RWPE1 (cell line): ENCODE measurements around the gene HJV.
A peak's percentile ranks its signal among the peaks of the same experiment; 100 is the strongest.

Experiments used
- CTCF ChIA-PET: fragments of 350-600 bp; sonication (Branson Sonifier 250); formaldehyde crosslinking; extraction: SDS; loops from one replicate; lab custom pipeline; 2021; lab: Yijun Ruan, JAX
- POLR2A ChIA-PET: fragments of 400-600 bp; formaldehyde crosslinking; extraction: SDS; loops from one replicate; lab custom pipeline; 2020; ENCODE audit warnings: antibody characterized with exemption; ENCODE audit not compliant: low non-redundant PET; lab: Yijun Ruan, JAX
- DNase-seq: peaks from one replicate; pipeline ENCODE4 v3.0.0; 2012; ENCODE audit warnings: low spot score
- H3K27ac ChIP-seq: fragments of 450-650 bp; 2 replicates; pipeline ENCODE4 v1.5.1; 2017
- CTCF ChIP-seq: fragments of 450-650 bp; conservative IDR thresholded peaks from 2 replicates; pipeline ENCODE4 v1.5.1; 2017; ENCODE audit warnings: low read depth, mild to moderate bottlenecking

The HJV gene

DNA sequence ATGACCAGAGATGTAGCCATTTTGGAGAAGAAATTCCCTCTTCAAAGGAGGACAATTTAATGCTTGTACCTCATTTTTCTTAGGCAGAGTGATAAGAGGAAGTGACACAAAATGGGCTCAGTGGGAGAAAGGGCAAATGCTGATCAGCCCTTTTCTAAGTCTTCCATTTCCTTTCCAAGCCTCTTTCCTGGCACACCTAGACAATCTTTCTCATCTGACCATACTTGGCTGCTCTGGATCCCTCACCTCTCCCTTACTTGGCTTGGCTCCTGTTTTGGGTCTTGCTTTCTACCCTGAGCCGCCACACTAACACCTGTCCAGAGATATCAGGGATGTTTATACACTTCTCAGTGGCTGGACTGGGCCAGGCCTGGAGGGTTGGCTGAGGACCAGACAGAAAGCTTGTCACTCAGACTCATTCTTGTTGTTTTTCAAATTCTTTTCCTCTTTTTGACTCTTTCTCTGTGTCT is 38.3 kb downstream of the HJV start:
- POLR2A ChIA-PET, result no interaction called here
- H3K27ac ChIP-seq, result no peak overlapping the region
- TF ChIP-seq CTCF, result no peak
- no peak for DNase-seq
- CTCF ChIA-PET, result no interaction called here

GRCh38 chr1:145982010-145982723 is 39.4 kb downstream of the HJV start:
- ChIA-PET POLR2A (interaction anchor here (0.6 kb wide), 1 partner anchor 56 kb away, joined by 5 read pairs; no protein-coding TSS in a partner anchor), CTCF (interaction anchor here (5.6 kb wide), 1 partner anchor 25 kb away, joined by 54 read pairs; no protein-coding TSS in a partner anchor)

DNA sequence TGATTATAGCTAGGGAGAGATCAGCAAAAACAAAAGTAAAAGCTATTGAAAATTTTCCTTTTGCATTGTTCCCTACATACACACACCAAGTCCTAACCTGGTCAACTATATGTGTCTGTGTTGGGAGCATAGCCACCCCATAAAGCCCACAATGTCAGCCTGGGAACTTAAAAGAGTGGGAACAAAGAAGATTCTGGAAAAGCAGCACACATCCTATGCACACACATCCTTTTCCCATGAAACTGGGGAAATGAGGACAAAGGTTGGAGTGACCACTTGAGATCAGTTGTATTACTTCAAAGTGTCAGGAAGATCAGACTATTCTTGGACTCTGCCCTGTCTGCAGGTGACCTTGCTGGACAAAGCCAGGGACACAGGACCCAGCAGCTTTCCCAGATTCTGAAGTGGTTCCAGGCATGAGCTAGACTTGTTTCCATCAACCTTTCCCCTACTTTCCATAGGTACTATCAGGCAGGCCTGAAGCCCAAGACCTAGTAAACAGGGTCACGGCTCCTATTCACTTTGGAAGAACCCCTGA is 41.0 kb downstream of the HJV start:
- H3K27ac ChIP-seq, result peak overlapping the region; percentile 91
- ChIA-PET CTCF (interaction anchor here (0.6 to 5.6 kb wide), 3 partner anchors 21 to 27 kb away, joined by 3 to 54 read pairs (median 6); no protein-coding TSS in a partner anchor), POLR2A (no interaction called here)
- TF ChIP-seq CTCF, result no peak
- no peak for DNase-seq

More at GRCh38 chr1:145982010-145982723, 39.4 kb downstream of the HJV start:
- H3K27ac ChIP-seq, result no peak overlapping the region
- no peak for DNase-seq
- no peak for TF ChIP-seq CTCF

DNA sequence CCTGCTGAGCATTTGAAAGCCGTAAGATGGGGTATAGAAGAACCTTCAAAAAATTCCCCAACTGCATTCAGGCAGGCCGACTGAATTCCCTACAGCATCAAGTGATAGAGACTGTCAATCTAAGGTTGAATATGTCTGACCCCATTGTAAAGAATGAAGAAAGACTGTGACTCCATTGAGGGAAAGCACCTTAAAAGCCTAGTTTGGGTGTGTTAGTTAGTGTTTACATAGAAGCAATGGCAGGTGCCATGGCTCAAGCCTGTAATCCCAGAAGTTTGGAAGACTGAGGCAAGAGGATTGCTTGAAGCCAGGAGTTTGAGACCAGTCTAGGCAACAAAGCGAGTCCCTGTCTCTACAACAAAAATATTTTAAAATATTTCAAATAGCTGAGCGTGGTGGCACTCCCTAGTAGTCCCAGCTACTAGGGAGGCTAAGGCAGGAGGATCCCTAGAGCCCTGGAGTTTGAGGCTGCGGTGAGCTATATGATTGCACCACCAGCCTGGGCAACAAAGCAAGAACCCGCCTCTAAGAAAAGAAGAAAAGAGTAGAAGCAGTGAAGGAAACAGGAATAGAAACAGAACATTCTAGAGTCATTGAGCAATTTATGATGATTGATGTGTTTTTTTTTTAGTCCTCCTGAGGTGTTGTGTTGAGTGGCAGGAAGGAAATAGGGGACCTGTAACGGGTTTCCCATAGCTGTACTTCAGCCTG is 41.6 kb downstream of the HJV start:
- peak overlapping the region; percentile 91 for H3K27ac ChIP-seq
- TF ChIP-seq CTCF, result no peak
- CTCF ChIA-PET, result interaction anchor here (0.6 to 5.6 kb wide), 4 partner anchors 23 to 135 kb away, joined by 3 to 54 read pairs (median 4); partner anchors contain the start of gene NUDT17
- POLR2A ChIA-PET, result no interaction called here
- no peak for DNase-seq

GRCh38 chr1:145978854-145979745 is 42.4 kb downstream of the HJV start:
- peak; percentile 96 for DNase-seq
- CTCF ChIA-PET, result interaction anchor here (0.9 to 5.6 kb wide), 6 partner anchors 11 to 134 kb away, joined by 3 to 54 read pairs (median 6); partner anchors contain the start of gene NUDT17
- H3K27ac ChIP-seq, result peak overlapping the region; percentile 91
- no peak for TF ChIP-seq CTCF
- POLR2A ChIA-PET, result interaction anchor here (0.9 kb wide), 1 partner anchor 22 kb away, joined by 4 read pairs; no protein-coding TSS in a partner anchor
